ENCODE measurements around the gene BTN2A1.

BTN2A1 gene

GRCh38 chr6:26468829-26469228 is 11.1 kb downstream of the BTN2A1 start:
- no peak for DNase-seq (ENCODE audit: low read depth)

GRCh38 chr6:26470643-26471042 is 12.9 kb downstream of the BTN2A1 start:
- no peak for DNase-seq (ENCODE audit: low read depth)

- DNase-seq (ENCODE audit: low read depth) = no peak
Measured at GRCh38 chr6:26471970-26472369, 14.2 kb downstream of the BTN2A1 start.

GRCh38 chr6:26472549-26473290 is 15.0 kb downstream of the BTN2A1 start:
- no peak for DNase-seq (ENCODE audit: low read depth)

GRCh38 chr6:26473429-26473757 is 15.6 kb downstream of the BTN2A1 start:
- DNase-seq (ENCODE audit: low read depth) = no peak

- peak; percentile 52 for DNase-seq (ENCODE audit: low read depth)
Measured at GRCh38 chr6:26473758-26474438, 16.1 kb downstream of the BTN2A1 start.

GRCh38 chr6:26474439-26474881 is 16.7 kb downstream of the BTN2A1 start:
- no peak for DNase-seq (ENCODE audit: low read depth)

GRCh38 chr6:26475823-26476729 is 18.3 kb downstream of the BTN2A1 start:
- no peak for DNase-seq (ENCODE audit: low read depth)

GRCh38 chr6:26476896-26477295 is 19.1 kb downstream of the BTN2A1 start:
- no peak for DNase-seq (ENCODE audit: low read depth)

GRCh38 chr6:26477426-26477825 is 19.7 kb downstream of the BTN2A1 start:
- no peak for DNase-seq (ENCODE audit: low read depth)

GRCh38 chr6:26478100-26478984 is 20.6 kb downstream of the BTN2A1 start:
- no peak for DNase-seq (ENCODE audit: low read depth)

GRCh38 chr6:26478985-26479278 is 21.2 kb downstream of the BTN2A1 start:
- DNase-seq (ENCODE audit: low read depth) = no peak

GRCh38 chr6:26482338-26482737 is 24.6 kb downstream of the BTN2A1 start:
- DNase-seq (ENCODE audit: low read depth) = no peak

- DNase-seq (ENCODE audit: low read depth) = no peak
Measured at GRCh38 chr6:26483727-26484126, 26.0 kb downstream of the BTN2A1 start.

GRCh38 chr6:26484161-26484560 is 26.4 kb downstream of the BTN2A1 start:
- DNase-seq (ENCODE audit: low read depth) = no peak

GRCh38 chr6:26485112-26485780 is 27.5 kb downstream of the BTN2A1 start:
- no peak for DNase-seq (ENCODE audit: low read depth)

- no peak for DNase-seq (ENCODE audit: low read depth)
Measured at GRCh38 chr6:26486358-26486757, 28.6 kb downstream of the BTN2A1 start.

- DNase-seq (ENCODE audit: low read depth) = no peak
Measured at GRCh38 chr6:26487466-26487865, 29.7 kb downstream of the BTN2A1 start.

- no peak for DNase-seq (ENCODE audit: low read depth)
Measured at GRCh38 chr6:26489996-26490964, 32.5 kb downstream of the BTN2A1 start.

GRCh38 chr6:26491604-26492003 is 33.8 kb downstream of the BTN2A1 start:
- no peak for DNase-seq (ENCODE audit: low read depth)
